ENCODE results near the gene ZNF805. TPM values are rescaled to one million over a fixed set of nuclear protein-coding genes. Genes with fewer than 3 reads are reported as not detected.

ZNF805 gene
- total and polyA plus RNA-seq, 2 of the 13 experiments (the other 11 are each of a cell fraction or from before 2014, with no cell fraction given), result 5.1 to 12.8 TPM

DNA sequence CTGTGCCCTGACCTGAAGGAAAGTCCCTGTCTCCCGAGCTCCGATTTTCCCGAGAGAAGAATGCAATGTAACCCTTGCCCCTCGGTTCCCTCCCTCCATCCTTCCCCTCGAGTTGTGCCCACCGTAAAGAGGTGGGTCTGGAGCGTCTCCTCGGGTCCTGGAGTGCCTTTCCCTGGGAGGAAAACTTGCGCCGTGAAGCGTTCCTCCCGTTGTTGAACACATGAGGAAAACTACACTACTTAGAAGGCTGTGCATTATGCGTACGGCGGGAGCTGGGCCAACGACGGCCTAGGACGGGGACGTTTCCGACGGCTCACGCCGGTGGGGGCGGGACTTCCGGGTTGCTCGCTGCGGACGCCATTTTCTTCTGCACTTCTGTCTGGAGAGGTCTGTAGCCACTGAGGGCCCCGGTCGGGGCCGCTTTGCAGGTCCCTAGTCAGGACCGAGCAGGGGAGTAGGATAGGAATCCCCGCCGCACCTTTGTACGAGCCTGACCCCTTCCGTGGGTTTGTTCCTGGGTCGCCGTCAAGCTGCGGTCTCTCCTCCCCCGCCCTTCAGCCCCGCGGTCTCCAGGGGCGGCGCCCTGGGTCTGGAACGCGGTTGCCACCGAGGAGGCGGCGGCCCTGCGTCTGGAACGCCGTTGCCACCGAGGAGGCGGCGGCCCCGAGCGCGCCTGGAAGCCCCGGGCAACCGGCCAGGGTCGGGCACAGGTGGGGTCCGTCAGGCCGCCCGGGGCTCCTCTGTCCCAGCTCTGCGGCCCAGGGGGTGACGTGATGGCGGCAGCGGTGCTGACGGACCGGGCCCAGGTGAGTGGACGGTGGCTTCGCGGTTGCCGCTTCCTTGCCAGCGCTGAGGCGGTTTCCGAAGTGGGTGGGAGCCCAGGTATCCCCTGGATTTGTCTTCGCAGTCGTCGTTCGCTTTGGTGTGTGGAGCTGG is 49.0 kb upstream of the ZNF805 start, which contains the start of gene ZNF264 (continued):
- TF ChIP-seq HNRNPLL (IDR thresholded peaks at IDR 0.05; ENCODE audit: low read depth, low read length, poor library complexity, severe bottlenecking) (peak; percentile 68), FOXO1 (CRISPR knock-in tag; IDR thresholded peaks at IDR 0.05) (no peak), ZNF768 (CRISPR knock-in tag; IDR thresholded peaks at IDR 0.05) (peak; percentile 20; the same call in 1 of the 2 replicates), IRX3 (CRISPR knock-in tag; IDR thresholded peaks at IDR 0.05; ENCODE audit: borderline replicate concordance, low read depth) (peak; percentile 30; the same call in 1 of the 2 replicates), ZNF343 (CRISPR knock-in tag; IDR thresholded peaks at IDR 0.05) (0 out of 2 replicates have a peak, but pooled peaks have one; percentile 16), HDAC1 (CRISPR knock-in tag; IDR thresholded peaks at IDR 0.05) (peak; percentile 85), ESRRA (CRISPR knock-in tag; IDR thresholded peaks at IDR 0.05; ENCODE audit: low read depth) (0 out of 2 replicates have a peak, but pooled peaks have one; percentile 23), CBX2 (IDR thresholded peaks at IDR 0.05; ENCODE audit: low read depth, low read length) (no peak), CBX2 (CRISPR knock-in tag; IDR thresholded peaks at IDR 0.05; ENCODE audit: low read depth) (no peak), ATF1 (CRISPR knock-in tag; IDR thresholded peaks at IDR 0.05) (no peak), CEBPG (CRISPR knock-in tag; IDR thresholded peaks at IDR 0.05) (no peak), HOXD1 (CRISPR knock-in tag; IDR thresholded peaks at IDR 0.05) (no peak), ZEB1 (IDR thresholded peaks at IDR 0.05; ENCODE audit: insufficient replicate concordance, low read depth) (no peak), ZBTB20 (CRISPR knock-in tag; IDR thresholded peaks at IDR 0.05; ENCODE audit: borderline replicate concordance, low read depth) (no peak)
- TF ChIP-seq, protein P1, sequence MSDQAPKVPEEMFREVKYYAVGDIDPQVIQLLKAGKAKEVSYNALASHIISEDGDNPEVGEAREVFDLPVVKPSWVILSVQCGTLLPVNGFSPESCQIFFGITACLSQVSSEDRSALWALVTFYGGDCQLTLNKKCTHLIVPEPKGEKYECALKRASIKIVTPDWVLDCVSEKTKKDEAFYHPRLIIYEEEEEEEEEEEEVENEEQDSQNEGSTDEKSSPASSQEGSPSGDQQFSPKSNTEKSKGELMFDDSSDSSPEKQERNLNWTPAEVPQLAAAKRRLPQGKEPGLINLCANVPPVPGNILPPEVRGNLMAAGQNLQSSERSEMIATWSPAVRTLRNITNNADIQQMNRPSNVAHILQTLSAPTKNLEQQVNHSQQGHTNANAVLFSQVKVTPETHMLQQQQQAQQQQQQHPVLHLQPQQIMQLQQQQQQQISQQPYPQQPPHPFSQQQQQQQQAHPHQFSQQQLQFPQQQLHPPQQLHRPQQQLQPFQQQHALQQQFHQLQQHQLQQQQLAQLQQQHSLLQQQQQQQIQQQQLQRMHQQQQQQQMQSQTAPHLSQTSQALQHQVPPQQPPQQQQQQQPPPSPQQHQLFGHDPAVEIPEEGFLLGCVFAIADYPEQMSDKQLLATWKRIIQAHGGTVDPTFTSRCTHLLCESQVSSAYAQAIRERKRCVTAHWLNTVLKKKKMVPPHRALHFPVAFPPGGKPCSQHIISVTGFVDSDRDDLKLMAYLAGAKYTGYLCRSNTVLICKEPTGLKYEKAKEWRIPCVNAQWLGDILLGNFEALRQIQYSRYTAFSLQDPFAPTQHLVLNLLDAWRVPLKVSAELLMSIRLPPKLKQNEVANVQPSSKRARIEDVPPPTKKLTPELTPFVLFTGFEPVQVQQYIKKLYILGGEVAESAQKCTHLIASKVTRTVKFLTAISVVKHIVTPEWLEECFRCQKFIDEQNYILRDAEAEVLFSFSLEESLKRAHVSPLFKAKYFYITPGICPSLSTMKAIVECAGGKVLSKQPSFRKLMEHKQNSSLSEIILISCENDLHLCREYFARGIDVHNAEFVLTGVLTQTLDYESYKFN (CRISPR knock-in tag; conservative IDR thresholded peaks at IDR 0.05), result no peak
- TF ChIP-seq, protein P2, sequence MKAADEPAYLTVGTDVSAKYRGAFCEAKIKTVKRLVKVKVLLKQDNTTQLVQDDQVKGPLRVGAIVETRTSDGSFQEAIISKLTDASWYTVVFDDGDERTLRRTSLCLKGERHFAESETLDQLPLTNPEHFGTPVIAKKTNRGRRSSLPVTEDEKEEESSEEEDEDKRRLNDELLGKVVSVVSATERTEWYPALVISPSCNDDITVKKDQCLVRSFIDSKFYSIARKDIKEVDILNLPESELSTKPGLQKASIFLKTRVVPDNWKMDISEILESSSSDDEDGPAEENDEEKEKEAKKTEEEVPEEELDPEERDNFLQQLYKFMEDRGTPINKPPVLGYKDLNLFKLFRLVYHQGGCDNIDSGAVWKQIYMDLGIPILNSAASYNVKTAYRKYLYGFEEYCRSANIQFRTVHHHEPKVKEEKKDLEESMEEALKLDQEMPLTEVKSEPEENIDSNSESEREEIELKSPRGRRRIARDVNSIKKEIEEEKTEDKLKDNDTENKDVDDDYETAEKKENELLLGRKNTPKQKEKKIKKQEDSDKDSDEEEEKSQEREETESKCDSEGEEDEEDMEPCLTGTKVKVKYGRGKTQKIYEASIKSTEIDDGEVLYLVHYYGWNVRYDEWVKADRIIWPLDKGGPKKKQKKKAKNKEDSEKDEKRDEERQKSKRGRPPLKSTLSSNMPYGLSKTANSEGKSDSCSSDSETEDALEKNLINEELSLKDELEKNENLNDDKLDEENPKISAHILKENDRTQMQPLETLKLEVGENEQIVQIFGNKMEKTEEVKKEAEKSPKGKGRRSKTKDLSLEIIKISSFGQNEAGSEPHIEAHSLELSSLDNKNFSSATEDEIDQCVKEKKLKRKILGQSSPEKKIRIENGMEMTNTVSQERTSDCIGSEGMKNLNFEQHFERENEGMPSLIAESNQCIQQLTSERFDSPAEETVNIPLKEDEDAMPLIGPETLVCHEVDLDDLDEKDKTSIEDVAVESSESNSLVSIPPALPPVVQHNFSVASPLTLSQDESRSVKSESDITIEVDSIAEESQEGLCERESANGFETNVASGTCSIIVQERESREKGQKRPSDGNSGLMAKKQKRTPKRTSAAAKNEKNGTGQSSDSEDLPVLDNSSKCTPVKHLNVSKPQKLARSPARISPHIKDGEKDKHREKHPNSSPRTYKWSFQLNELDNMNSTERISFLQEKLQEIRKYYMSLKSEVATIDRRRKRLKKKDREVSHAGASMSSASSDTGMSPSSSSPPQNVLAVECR (CRISPR knock-in tag; IDR thresholded peaks at IDR 0.05; ENCODE audit: borderline replicate concordance), result peak; percentile 89
- TF ChIP-seq, protein P3, sequence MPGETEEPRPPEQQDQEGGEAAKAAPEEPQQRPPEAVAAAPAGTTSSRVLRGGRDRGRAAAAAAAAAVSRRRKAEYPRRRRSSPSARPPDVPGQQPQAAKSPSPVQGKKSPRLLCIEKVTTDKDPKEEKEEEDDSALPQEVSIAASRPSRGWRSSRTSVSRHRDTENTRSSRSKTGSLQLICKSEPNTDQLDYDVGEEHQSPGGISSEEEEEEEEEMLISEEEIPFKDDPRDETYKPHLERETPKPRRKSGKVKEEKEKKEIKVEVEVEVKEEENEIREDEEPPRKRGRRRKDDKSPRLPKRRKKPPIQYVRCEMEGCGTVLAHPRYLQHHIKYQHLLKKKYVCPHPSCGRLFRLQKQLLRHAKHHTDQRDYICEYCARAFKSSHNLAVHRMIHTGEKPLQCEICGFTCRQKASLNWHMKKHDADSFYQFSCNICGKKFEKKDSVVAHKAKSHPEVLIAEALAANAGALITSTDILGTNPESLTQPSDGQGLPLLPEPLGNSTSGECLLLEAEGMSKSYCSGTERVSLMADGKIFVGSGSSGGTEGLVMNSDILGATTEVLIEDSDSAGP (CRISPR knock-in tag; IDR thresholded peaks at IDR 0.05; ENCODE audit: borderline replicate concordance), result peak; percentile 57; the same call in 1 of the 2 replicates

Measured in HepG2 (cell line).